HG03108 (cell line): ENCODE results near the gene ST3GAL3.
A peak's percentile ranks its signal among the peaks of the same experiment; 100 is the strongest.
"Not testable (repeated sequence)": the region's sequence is repeated elsewhere in the genome, so short reads cannot be mapped to it uniquely, and the experiment has no call there.

Source experiments
- ATAC-seq: cut with Tn5 transposase; IDR thresholded peaks from one replicate; pipeline ENCODE4 v1.9.1; 2021; ENCODE audit warnings: moderate library complexity; ENCODE audit not compliant: unreplicated experiment

ST3GAL3 gene

DNA sequence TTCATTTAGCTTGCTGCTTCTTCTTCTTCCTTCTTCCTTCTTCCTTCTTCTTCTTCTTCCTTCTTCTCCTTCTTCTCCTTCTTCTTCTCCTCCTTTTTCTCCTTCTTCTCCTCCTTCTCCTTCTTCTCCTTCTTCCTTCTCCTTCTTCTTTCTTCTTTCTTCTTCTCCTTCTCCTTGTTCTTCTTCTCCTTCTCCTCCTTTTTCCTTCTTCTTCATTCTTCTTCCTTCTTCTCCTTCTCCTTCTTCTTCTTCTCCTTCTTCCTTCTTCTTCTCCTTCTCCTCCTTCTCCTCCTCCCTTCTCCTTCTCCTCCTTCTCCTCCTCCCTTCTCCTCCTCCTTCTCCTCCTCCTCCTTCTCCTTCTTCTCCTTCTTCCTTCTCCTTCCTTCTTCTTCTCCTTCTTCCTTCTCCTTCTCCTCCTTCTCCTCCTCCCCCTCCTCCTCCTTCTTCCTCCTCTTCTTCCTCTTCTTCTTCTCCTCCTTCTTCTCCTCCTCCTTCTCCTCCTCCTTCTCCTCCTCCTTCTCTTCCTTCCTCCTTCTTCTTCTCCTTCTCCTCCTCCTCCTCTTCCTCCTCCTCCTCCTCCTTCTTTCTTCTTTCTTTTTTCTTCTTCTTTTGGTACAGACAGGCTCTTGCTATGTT, 110.1 kb downstream of the ST3GAL3 start:
- no peak for ATAC-seq

DNA sequence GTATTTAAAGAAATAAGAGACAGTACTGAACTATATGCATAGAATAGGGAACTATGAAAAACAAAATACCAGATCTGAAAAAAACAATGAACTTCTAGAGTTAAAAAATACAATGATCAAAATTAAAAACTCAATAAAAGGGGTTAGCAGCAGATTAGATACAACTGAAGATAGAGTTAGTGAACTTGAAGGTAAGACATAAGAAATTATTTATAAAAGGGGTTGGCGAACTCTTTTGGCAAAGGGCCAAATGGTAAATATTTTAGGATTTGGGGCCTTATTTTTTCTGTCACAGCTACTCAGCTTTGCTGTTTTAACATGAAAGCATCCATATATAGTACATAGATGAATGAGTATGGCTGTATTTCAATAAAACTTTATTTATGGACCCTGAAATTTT, 111.4 kb downstream of the ST3GAL3 start:
- ATAC-seq, result no peak

DNA sequence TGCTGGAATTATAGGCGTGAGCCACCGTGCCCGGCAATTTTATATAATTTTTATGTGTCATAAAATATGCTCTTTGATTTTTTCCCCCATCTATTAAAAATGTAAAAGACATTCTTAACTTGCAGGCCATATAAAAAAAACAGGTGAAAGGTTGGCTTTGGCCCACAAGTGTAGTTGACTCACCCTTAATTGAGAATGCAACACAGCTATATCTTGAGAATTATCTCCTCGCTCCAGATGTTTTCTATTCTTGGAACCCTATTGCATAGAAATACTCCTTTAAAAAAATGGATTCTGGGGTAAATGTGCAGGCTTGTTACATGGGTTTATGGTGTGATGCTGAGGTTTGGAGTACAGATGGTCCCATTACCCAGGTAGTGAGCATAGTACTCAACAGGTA, 112.0 kb downstream of the ST3GAL3 start:
- ATAC-seq, result no peak

DNA sequence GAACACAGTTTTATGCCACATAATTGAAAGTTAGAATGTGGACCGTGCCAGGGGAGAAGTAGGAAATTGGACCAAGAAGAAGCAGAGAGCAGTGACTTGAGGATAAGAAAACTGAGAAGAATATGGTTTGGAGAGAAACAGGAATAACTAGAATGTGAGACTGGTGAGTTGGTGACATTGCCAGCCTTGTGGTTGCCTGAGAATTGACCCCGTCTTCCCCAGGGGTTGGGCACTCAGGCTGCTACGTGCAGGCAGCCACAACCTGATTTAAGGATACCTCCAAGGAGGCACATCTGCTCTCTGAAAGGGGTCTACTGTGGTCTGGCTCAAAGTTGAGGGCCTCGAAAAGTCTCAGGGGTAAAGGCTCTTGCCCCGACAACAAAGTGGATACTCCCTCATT, 114.1 kb downstream of the ST3GAL3 start:
- no peak for ATAC-seq

DNA sequence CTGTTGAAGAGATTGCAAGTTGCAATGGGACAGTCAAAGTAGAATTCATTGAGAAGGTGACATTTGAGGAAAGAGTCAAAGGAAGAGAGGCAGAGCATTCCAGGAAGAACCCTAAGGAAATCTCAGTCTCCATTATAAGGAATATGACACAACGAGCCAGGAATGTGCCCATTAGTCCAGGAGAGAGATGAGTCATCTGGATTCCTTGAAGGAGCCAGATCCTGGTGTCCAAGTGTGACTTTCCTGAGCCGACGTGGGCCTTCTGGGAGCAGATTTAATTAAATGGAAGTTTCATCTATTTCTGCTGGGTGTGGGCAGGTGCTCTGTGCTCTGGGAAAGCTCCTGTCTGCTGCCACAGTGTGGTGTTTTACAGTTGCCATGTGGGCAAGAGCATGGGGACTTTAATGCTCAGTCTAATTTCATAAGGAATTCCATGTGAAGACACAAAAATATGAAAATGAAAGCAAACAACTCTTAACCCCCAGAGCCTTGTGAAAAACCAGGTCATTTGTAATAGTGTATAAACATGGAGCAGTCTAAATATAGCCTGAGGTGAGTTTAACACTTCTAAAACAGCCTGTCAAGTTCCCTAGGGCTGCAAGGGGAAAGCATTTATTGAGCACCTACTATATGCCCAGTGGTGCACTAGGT, 114.8 kb downstream of the ST3GAL3 start:
- ATAC-seq, result no peak

DNA sequence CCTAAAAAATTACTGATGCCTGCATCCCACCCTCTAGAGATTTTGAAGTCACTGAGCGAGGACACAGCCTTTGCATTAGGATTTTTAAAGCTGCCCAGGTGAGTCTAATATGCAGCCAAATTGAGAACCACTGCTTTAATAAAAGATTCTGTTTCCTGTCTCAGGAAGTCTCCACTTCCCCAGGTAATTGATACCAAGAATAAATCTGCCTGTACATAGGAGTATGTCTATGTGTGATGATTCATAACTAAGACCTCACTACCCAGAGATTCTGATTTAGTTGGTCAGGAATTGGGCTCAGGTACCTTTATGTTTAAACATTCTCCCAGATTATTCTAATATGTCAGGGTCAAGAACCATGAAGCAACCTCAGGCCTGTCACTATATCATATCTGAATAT, 117.5 kb downstream of the ST3GAL3 start:
- no peak for ATAC-seq

DNA sequence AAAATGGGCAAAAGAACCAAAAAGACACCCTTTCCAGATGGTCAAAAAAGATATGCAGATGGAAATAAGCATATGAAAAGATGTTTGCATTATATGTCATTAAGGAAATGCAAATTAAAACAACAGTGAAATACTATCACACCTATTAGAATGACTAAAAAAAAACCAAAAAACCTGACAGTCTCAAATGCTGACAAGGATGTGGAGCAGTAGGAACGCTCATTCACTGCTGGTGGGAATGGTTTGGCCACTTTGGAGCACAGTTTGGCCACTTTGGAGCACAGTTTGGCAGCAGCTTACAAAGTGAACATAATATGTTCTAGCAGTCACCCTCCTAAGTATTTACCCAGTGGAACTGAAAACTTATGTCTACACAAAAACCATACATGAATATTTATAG, 121.2 kb downstream of the ST3GAL3 start:
- no peak for ATAC-seq

DNA sequence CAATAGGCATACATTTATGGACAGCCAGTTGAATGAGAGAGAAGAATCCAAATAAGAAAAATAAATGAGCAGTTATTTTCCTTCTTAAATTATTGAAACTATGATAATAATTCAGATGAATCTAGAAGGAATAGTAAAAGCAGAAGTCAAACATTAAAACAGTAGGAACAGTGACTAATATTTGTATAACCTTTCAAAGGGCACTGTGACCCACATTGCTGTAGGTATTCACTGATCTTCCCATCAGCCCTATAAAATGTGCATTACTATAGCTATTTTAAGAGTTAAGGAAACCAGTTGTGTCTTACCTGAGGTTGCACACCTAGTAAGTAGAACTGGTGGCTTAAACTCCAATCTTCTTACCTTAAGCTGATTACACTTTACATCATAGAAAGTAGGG, 123.5 kb downstream of the ST3GAL3 start:
- ATAC-seq, result no peak

DNA sequence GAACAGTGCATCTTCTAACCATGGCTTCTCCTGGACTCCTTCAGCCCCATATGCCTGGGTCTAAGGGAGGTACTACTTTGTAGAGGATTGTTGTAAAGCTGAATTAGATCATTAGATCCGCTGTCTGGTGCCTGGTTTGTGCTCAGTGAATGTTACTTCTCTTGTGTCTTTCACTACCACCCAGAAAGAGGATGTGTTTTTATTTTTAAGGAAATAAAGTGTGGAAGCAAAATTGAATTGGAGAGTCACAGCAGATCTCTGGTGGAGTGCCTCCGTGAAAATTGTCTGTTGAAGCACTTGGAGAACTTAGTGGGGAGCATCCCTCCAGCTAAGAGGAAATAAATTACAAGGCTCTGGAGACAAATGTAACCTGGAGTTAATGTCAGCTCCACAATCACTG, 124.5 kb downstream of the ST3GAL3 start:
- no peak for ATAC-seq

DNA sequence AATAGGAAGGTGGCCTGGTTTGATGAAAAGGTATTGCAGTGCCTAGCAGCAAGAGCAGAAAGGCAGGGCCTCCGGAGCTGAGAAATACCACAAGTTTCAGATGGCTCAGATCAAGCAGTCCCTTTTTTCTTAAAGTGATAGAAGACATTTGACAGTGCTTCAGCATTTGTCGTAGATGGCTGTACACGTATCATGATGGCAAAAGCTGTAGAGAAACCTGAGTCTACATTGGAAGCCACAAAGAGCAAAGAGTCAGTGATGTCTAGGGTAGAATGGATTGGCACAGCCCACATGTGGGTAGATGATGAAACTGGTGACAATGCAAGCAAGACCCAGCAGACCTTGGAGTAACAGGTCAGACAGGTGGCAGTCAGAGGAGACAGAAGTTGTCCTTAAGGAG, 124.9 kb downstream of the ST3GAL3 start:
- ATAC-seq, result peak; percentile 38

DNA sequence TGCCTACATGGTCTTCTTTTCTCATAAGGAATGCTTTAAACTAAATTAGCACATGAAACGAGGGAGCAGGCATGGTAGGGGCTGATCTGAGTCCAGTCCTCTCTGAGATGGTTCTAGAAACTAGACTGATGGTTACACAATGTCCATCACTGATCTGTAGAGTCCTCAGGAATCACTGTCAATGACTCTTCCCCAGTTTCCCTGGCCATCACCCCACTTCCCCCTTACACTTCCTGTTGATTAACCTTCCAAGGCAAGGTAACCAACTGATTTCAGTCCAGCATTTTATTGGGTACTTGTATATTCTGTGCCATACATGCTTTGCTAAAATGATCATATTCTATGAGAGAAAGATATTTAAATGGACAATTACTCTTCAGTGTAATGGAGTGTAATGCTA, 125.7 kb downstream of the ST3GAL3 start:
- ATAC-seq, result no peak

DNA sequence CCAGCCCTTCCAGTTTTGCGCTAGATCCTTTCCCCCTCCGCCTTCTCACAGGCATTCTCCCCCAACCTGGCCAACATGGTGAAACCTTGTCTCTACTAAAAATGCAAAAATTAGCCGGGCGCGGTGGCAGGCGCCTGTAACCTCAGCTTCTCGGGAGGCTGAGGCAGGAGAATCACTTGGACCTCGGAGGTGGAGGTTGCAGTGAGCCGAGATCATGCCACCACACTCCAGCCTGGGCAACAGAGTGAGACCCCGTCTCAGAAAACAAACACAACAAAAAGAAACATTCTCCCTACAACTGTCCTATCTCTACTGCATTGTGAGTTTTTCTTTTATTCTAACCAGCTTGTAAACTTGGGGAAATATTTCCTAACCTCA, 126.6 kb downstream of the ST3GAL3 start:
- not testable (repeated sequence) for ATAC-seq

DNA sequence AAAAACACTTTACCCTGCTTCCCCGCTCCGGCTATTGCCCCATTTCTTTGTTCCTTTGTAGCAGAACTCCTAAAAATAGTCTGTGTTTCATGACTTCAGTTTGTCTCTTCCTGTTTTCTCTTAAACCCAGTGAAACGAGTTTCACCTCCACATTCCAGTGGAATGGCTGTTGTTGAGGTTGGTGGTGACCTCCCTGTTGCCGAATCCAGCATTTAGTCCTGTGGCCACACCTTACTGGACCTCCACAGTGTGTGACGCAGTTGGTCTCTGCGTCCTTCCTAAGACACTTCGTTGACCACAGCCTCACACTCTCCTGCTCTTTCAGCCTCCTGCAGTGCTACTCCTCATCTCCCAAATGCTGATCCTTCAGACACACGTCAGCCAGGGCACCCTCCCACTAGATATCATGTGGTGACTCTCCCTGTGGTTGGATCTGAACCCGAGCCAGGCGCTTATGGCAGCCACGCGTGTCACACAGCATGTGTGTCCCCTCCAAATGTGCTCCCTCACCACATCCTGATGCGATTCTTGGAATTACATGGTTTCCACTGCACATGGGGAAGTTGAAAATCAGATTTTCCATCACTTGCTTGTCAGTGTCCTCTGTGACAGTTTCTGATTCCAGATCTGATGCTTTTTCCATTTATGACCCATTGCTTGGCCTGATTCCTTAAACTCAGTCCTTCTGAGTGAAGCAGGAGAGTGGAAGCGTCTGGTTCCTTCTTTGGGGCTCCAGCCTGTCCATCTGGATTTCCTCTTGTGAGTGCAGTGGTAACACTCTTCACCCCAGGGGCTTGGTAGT, 127.1 kb downstream of the ST3GAL3 start:
- ATAC-seq, result no peak

DNA sequence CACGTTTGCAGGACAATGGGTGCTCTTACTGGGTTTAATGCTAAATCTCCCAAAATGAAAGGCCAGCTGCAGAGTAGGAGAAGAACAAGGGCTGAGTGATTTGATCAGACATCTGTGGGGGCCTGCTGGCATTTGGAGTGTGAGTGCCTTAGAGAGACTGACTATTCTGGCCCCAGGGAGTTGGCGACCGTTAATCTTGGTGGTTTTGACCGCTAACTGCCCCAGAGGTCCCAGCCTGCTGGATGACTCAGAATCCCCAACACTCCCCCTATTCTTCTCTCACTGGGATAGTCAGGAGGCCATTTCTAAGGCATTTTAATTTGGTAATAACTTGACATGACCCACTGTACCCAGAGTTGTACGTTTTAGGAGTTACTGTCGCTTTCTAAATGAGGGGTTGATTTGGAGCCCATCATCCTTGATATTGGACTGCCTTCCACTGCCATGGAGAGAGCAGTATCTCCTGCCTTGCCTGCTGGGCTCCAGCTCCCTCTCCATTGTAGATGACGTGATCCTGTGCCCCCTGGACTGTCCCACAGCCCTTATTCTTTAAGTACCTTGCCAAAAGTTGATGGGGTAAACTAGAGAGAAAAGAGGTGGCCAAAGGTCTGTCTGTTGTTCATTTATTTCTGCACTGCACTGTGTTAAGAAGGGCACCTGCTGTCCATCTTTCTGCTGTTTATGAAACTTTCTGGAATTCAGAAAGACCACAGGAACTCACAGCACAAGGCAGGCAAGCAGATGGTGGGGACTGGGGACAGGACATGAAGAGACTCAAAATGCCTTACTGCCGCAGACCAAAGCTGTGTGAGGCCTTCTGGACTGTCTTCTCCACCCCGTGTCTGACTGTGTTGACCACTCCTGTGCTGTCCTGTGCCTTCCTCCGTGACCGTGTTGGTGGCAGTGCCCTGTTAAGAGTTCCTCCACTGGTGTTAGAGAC, 128.0 kb downstream of the ST3GAL3 start:
- ATAC-seq, result no peak

DNA sequence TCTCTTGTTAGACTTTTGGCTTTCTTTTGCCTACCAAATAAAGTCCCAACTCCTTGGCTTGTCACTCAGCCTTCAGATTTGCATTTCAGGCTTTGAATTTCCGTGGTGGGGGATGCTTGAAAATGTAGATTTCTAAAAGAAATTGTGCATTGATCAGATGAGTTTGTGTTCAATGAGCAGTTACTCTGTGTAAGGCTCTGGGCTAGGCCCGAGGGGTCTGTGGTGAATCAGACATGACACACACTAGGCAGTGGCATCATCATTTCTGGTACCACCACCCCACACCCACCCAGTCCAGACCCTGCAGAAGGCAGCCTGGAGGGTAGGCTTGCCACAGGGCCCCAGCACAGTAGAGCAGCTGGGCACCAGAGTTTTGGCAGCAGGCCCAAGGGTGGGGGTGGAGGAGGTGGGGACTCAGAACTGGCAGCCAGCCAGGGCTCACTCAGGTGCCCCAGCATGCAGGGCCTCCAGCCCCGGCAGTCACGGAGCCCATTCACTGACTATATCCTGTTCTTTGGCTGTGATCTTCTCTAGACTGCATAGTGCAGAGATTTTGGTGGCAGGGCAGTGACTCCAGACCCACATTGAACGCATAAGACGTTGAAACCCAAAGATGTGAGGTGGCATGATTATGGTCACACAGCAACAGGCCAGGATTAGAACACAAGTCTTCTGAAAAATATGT, 129.1 kb downstream of the ST3GAL3 start:
- peak; percentile 56 for ATAC-seq

DNA sequence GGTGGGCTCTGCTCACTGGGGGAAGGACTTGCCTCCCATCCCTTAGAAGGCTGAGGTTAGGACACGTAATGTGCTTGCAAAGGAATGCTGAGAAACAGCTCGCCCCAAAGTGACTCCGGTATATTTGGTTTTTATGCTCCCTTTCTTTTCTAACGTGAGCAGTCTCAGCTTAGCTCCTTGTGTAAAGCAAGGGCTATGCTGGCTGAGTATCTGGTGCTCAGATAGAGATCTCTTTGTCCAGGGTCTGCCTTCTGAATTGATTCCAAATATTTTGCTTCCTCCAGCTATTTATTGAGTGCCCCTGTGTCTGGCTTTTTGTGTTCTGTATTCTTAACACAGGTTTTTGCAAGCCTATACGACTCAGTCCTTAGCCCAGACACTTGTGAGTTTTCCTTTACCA, 131.7 kb downstream of the ST3GAL3 start:
- no peak for ATAC-seq

DNA sequence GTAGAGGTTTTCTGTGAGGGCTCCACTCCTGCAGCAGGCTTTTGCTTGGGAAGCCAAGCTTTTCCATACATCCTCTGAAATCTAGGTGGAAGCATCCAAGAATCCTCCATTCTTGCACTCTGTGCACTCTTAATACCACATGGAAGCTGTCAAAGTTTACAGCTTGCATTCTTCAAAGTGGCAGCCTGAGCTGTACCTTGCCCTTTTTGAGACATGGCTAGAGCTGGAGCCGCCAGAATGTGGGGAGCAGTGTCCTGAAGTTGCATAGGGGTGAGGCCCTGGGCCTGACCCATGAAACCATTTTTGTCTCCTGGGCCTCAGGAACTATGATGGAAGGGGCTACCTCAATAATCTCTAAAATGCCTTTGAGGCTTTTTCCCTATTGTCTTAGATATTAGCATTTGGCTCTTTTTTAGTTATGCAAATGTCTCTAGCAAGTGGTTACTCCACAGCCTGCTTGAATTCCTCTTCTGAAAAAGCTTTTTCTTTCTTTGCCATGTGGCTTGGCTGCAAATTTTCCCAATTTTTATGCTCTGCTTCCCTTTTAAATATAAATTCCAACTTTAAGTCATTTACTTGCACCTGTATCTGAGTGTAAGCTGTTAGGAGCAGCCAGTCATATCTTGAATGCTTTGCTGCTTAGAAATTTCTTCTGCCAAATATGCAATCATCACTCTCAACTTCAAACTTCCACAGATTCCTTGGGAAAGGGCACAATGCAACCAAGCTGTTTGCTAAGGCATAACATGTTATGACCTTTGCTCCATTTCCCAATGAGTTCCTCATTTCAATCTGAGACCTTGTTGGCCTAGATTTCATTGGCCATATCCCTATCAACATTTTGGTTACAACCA, 134.2 kb downstream of the ST3GAL3 start:
- no peak for ATAC-seq

DNA sequence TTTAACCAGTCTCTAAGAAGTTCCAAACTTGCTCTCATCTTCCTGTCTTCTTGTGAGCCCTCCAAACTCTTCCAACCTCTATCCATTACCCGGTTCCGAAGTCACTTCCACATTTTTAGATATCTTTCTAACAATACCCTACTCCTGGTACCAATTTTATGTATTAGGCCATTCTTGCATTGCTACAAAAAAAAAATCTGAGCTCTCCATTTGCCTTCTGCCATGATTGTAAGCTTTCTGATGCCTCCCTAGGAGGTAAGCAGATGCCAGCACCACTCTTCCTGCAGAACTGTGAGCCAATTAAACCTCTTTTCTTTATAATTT, 134.8 kb downstream of the ST3GAL3 start:
- ATAC-seq, result no peak

DNA sequence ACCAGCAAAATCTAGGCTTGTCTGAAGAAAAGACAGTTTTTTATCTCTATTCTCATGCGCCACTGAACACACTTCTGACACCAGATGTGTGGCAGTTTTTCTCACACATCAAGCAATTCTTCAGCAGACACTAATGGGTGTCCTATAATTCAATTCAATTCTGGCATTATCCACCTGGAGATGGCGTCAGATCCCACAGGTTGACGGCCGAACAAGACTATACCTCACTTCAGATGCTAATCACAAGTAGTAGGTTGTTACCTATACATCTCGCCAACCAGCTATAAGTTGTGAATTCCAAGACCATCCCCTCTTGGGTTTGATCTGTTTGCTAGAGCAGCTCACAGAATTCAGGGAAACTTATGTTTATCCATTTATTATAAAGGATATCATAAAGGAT, 136.3 kb downstream of the ST3GAL3 start:
- ATAC-seq, result no peak

DNA sequence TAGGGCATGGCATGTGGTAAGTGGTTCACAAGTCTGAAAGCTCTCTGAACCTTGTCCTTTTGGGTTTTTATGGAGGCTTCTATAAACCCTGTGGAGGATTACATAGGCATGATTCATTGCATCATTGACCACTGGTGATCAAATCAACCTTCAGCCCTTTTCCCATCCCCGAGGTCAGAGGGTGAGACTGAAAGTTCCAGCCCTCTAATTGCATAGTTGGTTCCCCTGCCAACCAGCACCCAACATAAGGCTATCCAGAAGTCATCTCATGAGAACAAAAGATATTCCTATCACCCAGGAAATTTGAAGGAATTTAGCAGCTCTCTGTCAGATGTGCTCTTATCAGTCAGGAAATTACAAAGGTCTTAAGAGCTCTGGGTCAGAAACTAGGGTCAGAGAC, 136.8 kb downstream of the ST3GAL3 start:
- no peak for ATAC-seq
